ENCODE data around the gene PIK3R6. TPM values are rescaled to one million over a fixed set of nuclear protein-coding genes. Genes with fewer than 3 reads are reported as not detected.
"Not testable (repeated sequence)": the region's sequence is repeated elsewhere in the genome, so short reads cannot be mapped to it uniquely, and the experiment has no call there.

PIK3R6 gene
- total RNA-seq, 1 experiment from 2014 or later: not detected

GRCh38 chr17:8888704-8889302 lies 21.3 kb upstream of the PIK3R6 start:
- H3K4me1 ChIP-seq (replicated peaks): no peaks in the 10 kb centered on the region
- no peak overlapping the region for H3K4me3 ChIP-seq

GRCh38 chr17:8887834-8888703 lies 20.6 kb upstream of the PIK3R6 start:
- no peaks in the 10 kb centered on the region for H3K9me3 ChIP-seq (replicated peaks)
- H3K4me3 ChIP-seq: no peak overlapping the region
- no peaks in the 10 kb centered on the region for H3K4me1 ChIP-seq (replicated peaks)
- no peaks in the 10 kb centered on the region for H3K27me3 ChIP-seq (replicated peaks)
- no peak for DNase-seq (ENCODE audit: low read depth in 1 of 2, low spot score in 2 of 2)
- no peaks in the 10 kb centered on the region for H3K36me3 ChIP-seq
- H3K27ac ChIP-seq: no peak overlapping the region

More at GRCh38 chr17:8888704-8889302, 21.3 kb upstream of the PIK3R6 start:
- Histone ChIP-seq H3K9me3 (replicated peaks) (no peaks in the 10 kb centered on the region), H3K27me3 (replicated peaks) (no peaks in the 10 kb centered on the region), H3K27ac (no peak overlapping the region), H3K36me3 (no peaks in the 10 kb centered on the region)
- DNase-seq (ENCODE audit: low read depth in 1 of 2, low spot score in 2 of 2): no peak

GRCh38 chr17:8887301-8887700 lies 19.8 kb upstream of the PIK3R6 start:
- no peaks in the 10 kb centered on the region for H3K27me3 ChIP-seq (replicated peaks)
- no peaks in the 10 kb centered on the region for H3K4me1 ChIP-seq (replicated peaks)
- no peak overlapping the region for H3K4me3 ChIP-seq
- no peaks in the 10 kb centered on the region for H3K36me3 ChIP-seq
- no peaks in the 10 kb centered on the region for H3K9me3 ChIP-seq (replicated peaks)
- no peak for DNase-seq (ENCODE audit: low read depth in 1 of 2, low spot score in 2 of 2)
- no peak overlapping the region for H3K27ac ChIP-seq

- Histone ChIP-seq H3K4me3 (no peak overlapping the region), H3K4me1 (replicated peaks) (no peaks in the 10 kb centered on the region), H3K36me3 (no peaks in the 10 kb centered on the region), H3K27ac (no peak overlapping the region), H3K27me3 (replicated peaks) (no peaks in the 10 kb centered on the region), H3K9me3 (replicated peaks) (no peaks in the 10 kb centered on the region)
- DNase-seq (ENCODE audit: low read depth in 1 of 2, low spot score in 2 of 2): no peak
These were observed 18.7 kb upstream of the PIK3R6 start for GRCh38 chr17:8885967-8886684.

GRCh38 chr17:8885163-8885966 lies 17.9 kb upstream of the PIK3R6 start:
- H3K4me3 ChIP-seq; DNase-seq (ENCODE audit: low read depth in 1 of 2, low spot score in 2 of 2): not testable (repeated sequence)

GRCh38 chr17:8884336-8884990 lies 17.0 kb upstream of the PIK3R6 start:
- Histone ChIP-seq H3K27me3 (replicated peaks) (no peaks in the 10 kb centered on the region), H3K4me1 (replicated peaks) (no peaks in the 10 kb centered on the region), H3K27ac (no peak overlapping the region), H3K4me3 (no peak overlapping the region), H3K9me3 (replicated peaks) (no peaks in the 10 kb centered on the region), H3K36me3 (no peaks in the 10 kb centered on the region)
- DNase-seq (ENCODE audit: low read depth in 1 of 2, low spot score in 2 of 2): no peak

More at GRCh38 chr17:8885163-8885966, 17.9 kb upstream of the PIK3R6 start:
- not testable (repeated sequence) for H3K9me3 ChIP-seq (replicated peaks); H3K27ac ChIP-seq; H3K36me3 ChIP-seq; H3K27me3 ChIP-seq (replicated peaks); H3K4me1 ChIP-seq (replicated peaks)

GRCh38 chr17:8883353-8883752 lies 15.9 kb upstream of the PIK3R6 start:
- Histone ChIP-seq H3K9me3 (replicated peaks) (no peaks in the 10 kb centered on the region), H3K36me3 (no peaks in the 10 kb centered on the region), H3K4me1 (replicated peaks) (no peaks in the 10 kb centered on the region), H3K4me3 (no peak overlapping the region), H3K27me3 (replicated peaks) (no peaks in the 10 kb centered on the region), H3K27ac (no peak overlapping the region)
- DNase-seq (ENCODE audit: low read depth in 1 of 2, low spot score in 2 of 2): no peak

- Histone ChIP-seq H3K27ac (no peak overlapping the region), H3K36me3 (no peaks in the 10 kb centered on the region), H3K4me1 (replicated peaks) (no peaks in the 10 kb centered on the region), H3K9me3 (replicated peaks) (no peaks in the 10 kb centered on the region), H3K4me3 (no peak overlapping the region), H3K27me3 (replicated peaks) (no peaks in the 10 kb centered on the region)
- DNase-seq (ENCODE audit: low read depth in 1 of 2, low spot score in 2 of 2): no peak
These were observed 14.1 kb upstream of the PIK3R6 start for GRCh38 chr17:8881606-8882005.

GRCh38 chr17:8880466-8880865 lies 13.0 kb upstream of the PIK3R6 start:
- Histone ChIP-seq H3K4me3 (no peak overlapping the region), H3K9me3 (replicated peaks) (no peaks in the 10 kb centered on the region), H3K4me1 (replicated peaks) (no peaks in the 10 kb centered on the region), H3K36me3 (no peaks in the 10 kb centered on the region), H3K27me3 (replicated peaks) (no peaks in the 10 kb centered on the region), H3K27ac (no peak overlapping the region)
- no peak for DNase-seq (ENCODE audit: low read depth in 1 of 2, low spot score in 2 of 2)

- Histone ChIP-seq H3K36me3 (no peaks in the 10 kb centered on the region), H3K27ac (no peak overlapping the region), H3K4me1 (replicated peaks) (no peaks in the 10 kb centered on the region), H3K4me3 (no peak overlapping the region), H3K9me3 (replicated peaks) (no peaks in the 10 kb centered on the region), H3K27me3 (replicated peaks) (no peaks in the 10 kb centered on the region)
- no peak for DNase-seq (ENCODE audit: low read depth in 1 of 2, low spot score in 2 of 2)
These were observed 11.9 kb upstream of the PIK3R6 start for GRCh38 chr17:8879410-8879809.

DNA sequence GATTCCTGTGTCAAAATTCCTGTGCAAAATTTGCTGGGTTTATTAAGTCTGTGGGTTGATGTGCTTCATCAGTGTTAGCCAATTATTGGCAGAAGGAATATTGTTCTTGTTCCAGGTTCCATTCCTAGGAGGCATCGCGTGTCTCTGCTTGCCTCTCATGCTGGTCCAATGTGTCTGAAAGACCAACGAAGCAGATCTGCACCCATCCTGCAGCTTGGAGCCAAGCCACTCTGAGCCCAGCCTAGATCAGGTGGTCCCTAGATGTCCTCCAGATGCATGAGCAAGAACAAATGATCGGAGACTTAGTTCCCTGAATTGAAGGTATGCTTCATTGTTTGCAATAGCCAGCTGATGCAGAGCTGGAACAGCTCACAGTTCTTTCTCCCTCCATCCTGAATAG lies 10.5 kb upstream of the PIK3R6 start:
- Histone ChIP-seq H3K4me1 (replicated peaks) (no peaks in the 10 kb centered on the region), H3K36me3 (no peaks in the 10 kb centered on the region), H3K27ac (no peak overlapping the region), H3K27me3 (replicated peaks) (no peaks in the 10 kb centered on the region), H3K9me3 (replicated peaks) (no peaks in the 10 kb centered on the region), H3K4me3 (no peak overlapping the region)
- DNase-seq (ENCODE audit: low read depth in 1 of 2, low spot score in 2 of 2): no peak

DNA sequence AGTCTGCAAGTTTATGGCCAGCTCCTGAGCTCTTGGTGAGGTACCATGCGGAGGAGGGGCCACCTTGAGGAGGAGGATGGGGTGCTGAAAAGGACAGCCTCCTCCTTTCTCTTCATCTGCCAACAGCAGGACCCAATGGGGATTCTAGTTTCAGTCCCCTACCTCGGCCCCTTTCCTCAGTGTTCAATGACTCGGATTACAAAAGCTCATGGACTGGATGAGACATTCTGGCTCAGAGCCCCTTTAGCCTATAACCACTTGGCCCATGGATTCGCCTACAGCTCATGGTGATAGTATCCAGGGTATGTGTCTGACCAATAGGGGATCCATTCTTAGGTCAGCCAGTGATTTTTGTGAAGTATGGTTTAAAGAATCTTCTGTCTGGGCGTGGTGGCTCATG lies 8.5 kb upstream of the PIK3R6 start:
- H3K27ac ChIP-seq: no peak overlapping the region
- H3K27me3 ChIP-seq (replicated peaks): no peaks in the 10 kb centered on the region

DNA sequence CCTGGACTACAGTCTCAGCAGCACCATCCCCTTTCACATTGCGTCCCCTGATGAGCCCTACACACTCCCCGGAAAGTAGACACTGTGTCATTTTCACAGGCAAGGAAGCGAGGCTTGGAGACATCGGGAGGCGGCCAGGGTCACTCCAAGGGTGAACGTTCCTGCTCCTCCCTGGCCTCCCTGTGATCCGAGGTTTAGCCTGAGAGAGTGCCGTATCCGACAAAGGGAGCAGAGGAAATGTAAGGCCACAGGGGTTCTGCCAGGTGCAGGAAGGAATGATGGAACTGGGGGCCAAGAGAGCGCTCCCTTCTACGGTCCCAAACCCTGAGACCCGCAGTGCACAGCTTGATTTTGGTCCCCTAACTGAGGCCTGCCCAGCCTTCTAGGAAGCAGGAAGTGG lies 8.0 kb upstream of the PIK3R6 start:
- H3K4me1 ChIP-seq (replicated peaks): no peaks in the 10 kb centered on the region

More for the DNA sequence above, 8.5 kb upstream of the PIK3R6 start:
- Histone ChIP-seq H3K4me1 (replicated peaks) (no peaks in the 10 kb centered on the region), H3K9me3 (replicated peaks) (no peaks in the 10 kb centered on the region), H3K36me3 (no peaks in the 10 kb centered on the region), H3K4me3 (no peak overlapping the region)
- no peak for DNase-seq (ENCODE audit: low read depth in 1 of 2, low spot score in 2 of 2)

More for the DNA sequence above, 8.0 kb upstream of the PIK3R6 start:
- Histone ChIP-seq H3K4me3 (no peak overlapping the region), H3K36me3 (no peaks in the 10 kb centered on the region), H3K27me3 (replicated peaks) (no peaks in the 10 kb centered on the region), H3K9me3 (replicated peaks) (no peaks in the 10 kb centered on the region), H3K27ac (no peak overlapping the region)
- no peak for DNase-seq (ENCODE audit: low read depth in 1 of 2, low spot score in 2 of 2)
